ENCODE measurements around the gene RPL36. TPM values are rescaled to one million over a fixed set of nuclear protein-coding genes. Genes with fewer than 3 reads are reported as not detected.

Gene RPL36
- total and polyA plus RNA-seq, 2 donors (not counting 3 experiments of a cell fraction or from before 2014, with no cell fraction given), result 1,033 to 1,084 TPM

GRCh38 chr19:5677580-5677979 lies 12.5 kb upstream of the RPL36 start:
- no peak overlapping the region for H3K27ac ChIP-seq (ENCODE audit: insufficient read depth, low read depth, low read length)
- DNase-seq (ENCODE audit: low read depth, low spot score) (no peak), FAIRE-seq (no peak)
- no peaks in the 10 kb centered on the region for H3K9me1 ChIP-seq (replicated peaks; ENCODE audit: control insufficient read depth, extremely low read depth, insufficient read depth, low read length)
- no peaks in the 10 kb centered on the region for H4K20me1 ChIP-seq (replicated peaks; ENCODE audit: control insufficient read depth, extremely low read depth, insufficient read depth, low read length)
- H3K79me2 ChIP-seq (ENCODE audit: control insufficient read depth, insufficient read depth, low read length), result peaks cover 9% of the 10 kb centered on the region
- ChIA-PET POLR2A (no interaction called here), CTCF (interaction anchor here (1.1 kb wide), 1 partner anchor 9 kb away, joined by 4 read pairs; no protein-coding TSS in a partner anchor)
- H3K36me3 ChIP-seq (ENCODE audit: control insufficient read depth in 2 of 2, extremely low read depth in 1 of 2, insufficient read depth in 2 of 2, low read length in 2 of 2), result peaks cover 0 to 5% of the 10 kb centered on the region in 2 experiments
- H3K4me2 ChIP-seq (ENCODE audit: insufficient read depth, low read length), result no peak overlapping the region
- H3K27me3 ChIP-seq (ENCODE audit: control insufficient read depth in 2 of 2, insufficient read depth in 2 of 2, low read length in 2 of 2), result no peaks in the 10 kb centered on the region
- no TSS peak for BruUV-seq (replicated peaks)
- no peak overlapping the region for H3K4me3 ChIP-seq (replicated peaks in 1 of 3; ENCODE audit: insufficient read depth in 1 of 3, low read depth in 1 of 3, low read length in 3 of 3)
- peaks cover 10% of the 10 kb centered on the region for H3K4me1 ChIP-seq (ENCODE audit: control insufficient read depth, extremely low read depth, insufficient read depth, low read length)
- H2AFZ ChIP-seq (ENCODE audit: low read depth, low read length), result no peak overlapping the region
- dilution Hi-C loops (cut with MboI; ENCODE audit: extremely low pct_ligation_motif_present, low sequenced_read_pairs), result no loop called here
- no peak overlapping the region for H3K9ac ChIP-seq (replicated peaks; ENCODE audit: extremely low read depth, insufficient read depth, low read length)
- TF ChIP-seq JUN (IDR thresholded peaks at IDR 0.05; ENCODE audit: borderline replicate concordance, insufficient read depth, insufficient read length, low read depth), result no peak
- TF ChIP-seq, protein P1, sequence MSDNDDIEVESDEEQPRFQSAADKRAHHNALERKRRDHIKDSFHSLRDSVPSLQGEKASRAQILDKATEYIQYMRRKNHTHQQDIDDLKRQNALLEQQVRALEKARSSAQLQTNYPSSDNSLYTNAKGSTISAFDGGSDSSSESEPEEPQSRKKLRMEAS (IDR thresholded peaks at IDR 0.05; ENCODE audit: insufficient read depth, insufficient read length), result no peak
- TF ChIP-seq EZH2 (IDR thresholded peaks at IDR 0.05; ENCODE audit: borderline replicate concordance, low read depth, low read length, severe bottlenecking), result no peak
- TF ChIP-seq MYC (IDR thresholded peaks at IDR 0.05; ENCODE audit: low read depth, low read length), result no peak
- no peak for TF ChIP-seq CTCF (IDR thresholded peaks at IDR 0.05; ENCODE audit: extremely low read depth in 1 of 2, insufficient read depth in 1 of 2, low read depth in 1 of 2, low read length in 2 of 2)
- no peak for TF ChIP-seq FOS (IDR thresholded peaks at IDR 0.05; ENCODE audit: borderline replicate concordance, insufficient read depth, low read length)
- TF ChIP-seq GATA2 (IDR thresholded peaks at IDR 0.05; ENCODE audit: insufficient read depth, insufficient read length, low read depth, low read length), result no peak
- TF ChIP-seq POLR2AphosphoS5 (IDR thresholded peaks at IDR 0.05; ENCODE audit: insufficient read depth, low read depth, low read length), result no peak
- TF ChIP-seq POLR2A (IDR thresholded peaks at IDR 0.05; ENCODE audit: low read depth, low read length), result no peak
- H3K9me3 ChIP-seq (replicated peaks; ENCODE audit: control insufficient read depth, insufficient read depth, low read length), result no peaks in the 10 kb centered on the region
- intact Hi-C loops (cut with micrococcal nuclease), result no loop called here
